HL-60 (cell line): ENCODE data around the gene FEN1.

Experiments used
- POLR2AphosphoS5 ChIP-seq: IDR thresholded peaks from 2 replicates; pipeline ENCODE4 v1.6.1; 2012; ENCODE audit warnings: low read depth
- REST ChIP-seq: IDR thresholded peaks from 2 replicates; pipeline ENCODE4 v1.6.1; 2012; ENCODE audit warnings: low read depth; ENCODE audit not compliant: insufficient replicate concordance
- SPI1 ChIP-seq: IDR thresholded peaks from 2 replicates; pipeline ENCODE4 v1.6.1; 2012; ENCODE audit warnings: low read depth, mild to moderate bottlenecking, borderline replicate concordance
- TF ChIP-seq, protein P1 (sequence below): IDR thresholded peaks from one replicate; pipeline ENCODE4 v1.5.1; 2011; ENCODE audit warnings: low read length, control low read depth, inconsistent platforms; ENCODE audit not compliant: insufficient read depth

GRCh38 chr11:61778357-61778886, 14.3 kb upstream of the FEN1 start:
- TF ChIP-seq, protein P1, sequence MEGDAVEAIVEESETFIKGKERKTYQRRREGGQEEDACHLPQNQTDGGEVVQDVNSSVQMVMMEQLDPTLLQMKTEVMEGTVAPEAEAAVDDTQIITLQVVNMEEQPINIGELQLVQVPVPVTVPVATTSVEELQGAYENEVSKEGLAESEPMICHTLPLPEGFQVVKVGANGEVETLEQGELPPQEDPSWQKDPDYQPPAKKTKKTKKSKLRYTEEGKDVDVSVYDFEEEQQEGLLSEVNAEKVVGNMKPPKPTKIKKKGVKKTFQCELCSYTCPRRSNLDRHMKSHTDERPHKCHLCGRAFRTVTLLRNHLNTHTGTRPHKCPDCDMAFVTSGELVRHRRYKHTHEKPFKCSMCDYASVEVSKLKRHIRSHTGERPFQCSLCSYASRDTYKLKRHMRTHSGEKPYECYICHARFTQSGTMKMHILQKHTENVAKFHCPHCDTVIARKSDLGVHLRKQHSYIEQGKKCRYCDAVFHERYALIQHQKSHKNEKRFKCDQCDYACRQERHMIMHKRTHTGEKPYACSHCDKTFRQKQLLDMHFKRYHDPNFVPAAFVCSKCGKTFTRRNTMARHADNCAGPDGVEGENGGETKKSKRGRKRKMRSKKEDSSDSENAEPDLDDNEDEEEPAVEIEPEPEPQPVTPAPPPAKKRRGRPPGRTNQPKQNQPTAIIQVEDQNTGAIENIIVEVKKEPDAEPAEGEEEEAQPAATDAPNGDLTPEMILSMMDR: no peak
- TF ChIP-seq POLR2AphosphoS5 (no peak), REST (no peak), SPI1 (no peak)
